Activated CD4-positive, CD25-positive, alpha-beta regulatory T cell (primary cell): ENCODE data around the gene ALG8.
"Not testable (repeated sequence)": the region's sequence is repeated elsewhere in the genome, so short reads cannot be mapped to it uniquely, and the experiment has no call there.

Experiments used
- DNase-seq, 4 experiments: peaks; one replicate each; lab custom pipeline; 2025; lab: John Stamatoyannopoulos, UW

ALG8 gene

DNA sequence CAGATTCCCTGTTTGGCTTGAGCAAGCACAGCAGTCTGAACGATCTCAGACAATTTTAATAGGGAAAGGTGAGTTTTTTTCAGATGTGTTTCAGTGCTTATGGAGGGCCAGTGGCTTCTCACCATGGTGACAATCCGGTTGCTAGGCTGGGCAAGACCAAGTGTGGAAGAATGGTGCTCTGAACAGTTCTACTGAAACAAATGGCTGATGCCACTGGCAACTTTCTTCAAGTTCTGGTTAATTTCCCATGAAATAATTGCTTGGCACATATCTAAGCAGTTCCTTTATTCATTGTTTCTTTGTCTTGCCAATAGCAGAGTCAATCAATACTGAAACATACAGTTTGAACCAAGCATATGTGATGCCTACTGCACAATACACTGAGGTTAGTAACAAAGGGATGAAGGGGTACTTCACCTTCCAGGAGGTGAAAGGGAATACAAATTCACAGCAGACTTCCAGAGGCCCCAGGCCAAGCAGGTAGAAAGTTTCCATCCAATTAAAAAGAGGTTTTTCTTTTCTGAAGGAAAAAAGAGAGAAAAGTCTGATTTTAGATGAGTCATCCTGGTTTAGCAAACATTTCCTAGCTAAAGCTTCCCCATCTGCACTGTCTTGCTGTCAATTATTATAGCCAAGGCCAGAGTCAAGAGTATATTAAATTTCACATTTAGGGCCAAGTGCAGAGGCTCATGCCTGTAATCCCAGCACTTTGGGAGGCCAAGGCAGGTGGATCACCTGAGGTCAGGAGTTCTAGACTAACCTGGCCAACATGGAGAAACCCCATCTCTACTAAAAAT is 38.6 kb downstream of the ALG8 start:
- no peak for DNase-seq

DNA sequence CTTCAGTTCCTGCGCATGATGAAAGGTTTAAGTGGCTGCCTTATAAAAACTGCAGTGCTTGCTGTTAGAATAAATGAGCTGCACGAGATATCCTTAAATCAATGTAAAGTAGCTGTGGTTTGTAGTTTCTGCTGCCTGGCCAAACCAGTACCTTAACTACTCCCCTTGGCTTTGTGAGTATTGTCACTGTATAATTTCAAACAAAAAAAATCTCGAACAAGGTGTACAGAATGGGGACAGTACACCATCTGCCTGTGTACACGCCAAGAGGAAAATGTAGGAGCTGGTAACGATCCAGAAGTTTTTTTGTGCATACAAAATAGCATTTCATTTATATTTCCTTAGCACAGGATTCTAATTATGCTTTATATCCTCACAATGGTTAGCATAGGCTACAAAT is 39.2 kb downstream of the ALG8 start:
- no peak for DNase-seq

DNA sequence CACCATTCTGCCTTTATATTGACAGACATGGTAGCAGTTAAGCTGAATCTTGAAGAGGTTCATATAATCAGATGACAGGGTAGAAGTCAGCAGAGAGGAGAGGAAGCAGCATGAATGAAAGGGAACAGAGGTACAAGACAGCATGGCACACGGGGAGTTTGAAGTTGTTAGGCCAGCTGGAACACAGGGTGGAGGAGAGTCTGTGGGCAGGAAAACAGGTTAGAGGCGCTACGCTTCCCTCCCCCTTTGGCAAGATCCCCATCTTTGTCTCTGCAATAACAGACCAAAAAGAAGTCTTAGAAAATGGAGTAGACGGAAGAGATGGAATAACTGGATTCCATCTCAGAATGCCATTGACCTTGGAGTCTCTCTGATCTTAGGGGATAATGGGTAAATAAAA is 39.8 kb downstream of the ALG8 start:
- no peak for DNase-seq

DNA sequence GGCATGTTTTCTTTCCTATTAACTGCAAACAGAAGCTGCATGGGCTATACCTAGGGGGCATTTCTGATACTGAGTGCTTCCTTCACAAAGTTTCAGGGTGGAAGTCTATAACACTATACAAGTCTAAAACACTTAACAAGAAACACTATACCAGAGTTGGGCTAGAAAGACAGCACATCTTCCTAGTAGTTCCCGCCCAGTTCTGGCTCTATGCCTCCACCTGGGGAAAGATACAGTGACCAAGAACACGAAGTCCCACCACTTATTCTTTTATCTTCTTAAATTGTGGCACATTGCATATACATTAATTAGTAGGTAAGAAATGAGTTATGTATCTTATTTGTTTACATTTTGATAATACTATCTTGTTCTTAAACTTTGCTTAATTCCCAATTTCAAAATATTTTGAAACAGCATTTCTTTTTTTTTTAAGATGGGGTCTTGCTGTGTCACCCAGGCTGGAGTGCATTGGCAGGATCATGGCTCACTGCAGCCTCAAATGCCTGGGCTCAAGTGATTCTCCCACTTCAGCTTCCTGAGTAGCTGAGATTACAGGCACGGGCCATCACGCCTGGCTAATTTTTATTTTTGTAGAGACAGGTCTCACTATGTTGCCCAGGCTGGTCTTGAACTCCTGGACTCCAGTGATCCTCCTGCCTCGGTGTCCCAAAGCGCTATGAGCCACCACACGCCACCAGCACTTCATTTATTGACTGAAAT is 41.6 kb downstream of the ALG8 start:
- DNase-seq = no peak

DNA sequence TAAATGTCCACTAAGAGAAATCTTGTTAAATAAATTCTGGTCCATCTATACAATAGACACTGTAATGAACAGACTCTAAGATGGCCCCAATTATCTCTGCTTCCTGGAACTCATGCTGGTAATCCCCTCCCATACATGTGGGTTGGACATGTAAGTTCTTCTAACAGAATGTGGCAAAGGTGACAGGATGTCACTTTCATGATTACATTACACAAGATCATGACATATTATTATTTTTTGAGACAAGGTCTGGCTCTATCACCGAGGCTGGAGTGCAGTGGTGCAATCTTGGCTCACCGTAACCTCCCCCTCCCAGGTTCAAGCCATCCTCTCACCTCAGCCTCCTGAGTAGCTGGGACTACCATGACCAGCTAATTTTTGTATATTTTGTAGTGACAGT is 45.2 kb downstream of the ALG8 start:
- DNase-seq = no peak

DNA sequence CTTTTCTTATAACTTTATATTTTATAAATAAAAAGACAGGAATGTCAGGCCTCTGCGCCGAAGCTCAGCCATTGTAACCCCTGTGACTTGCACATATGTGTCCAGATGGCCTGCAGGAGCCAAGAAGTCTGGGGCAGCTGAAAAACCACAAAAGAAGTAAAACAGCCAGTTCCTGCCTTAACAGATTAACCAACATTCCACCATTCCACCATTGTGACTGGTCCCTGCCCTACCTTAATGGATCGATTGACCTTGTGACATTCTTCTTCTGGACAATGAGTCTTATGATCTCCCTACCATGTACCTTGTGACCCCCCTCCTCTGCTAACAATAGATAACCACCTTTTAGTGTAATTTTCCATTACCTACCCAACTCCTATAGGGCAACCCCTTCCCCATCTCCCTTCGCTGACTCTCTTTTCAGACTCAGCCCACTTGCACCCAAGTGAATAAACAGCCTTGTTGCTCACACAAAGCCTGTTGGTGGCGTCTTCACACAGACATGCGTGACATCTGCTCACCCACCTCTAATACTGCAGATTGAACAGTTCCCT is 52.8 kb downstream of the ALG8 start:
- DNase-seq = not testable (repeated sequence)

DNA sequence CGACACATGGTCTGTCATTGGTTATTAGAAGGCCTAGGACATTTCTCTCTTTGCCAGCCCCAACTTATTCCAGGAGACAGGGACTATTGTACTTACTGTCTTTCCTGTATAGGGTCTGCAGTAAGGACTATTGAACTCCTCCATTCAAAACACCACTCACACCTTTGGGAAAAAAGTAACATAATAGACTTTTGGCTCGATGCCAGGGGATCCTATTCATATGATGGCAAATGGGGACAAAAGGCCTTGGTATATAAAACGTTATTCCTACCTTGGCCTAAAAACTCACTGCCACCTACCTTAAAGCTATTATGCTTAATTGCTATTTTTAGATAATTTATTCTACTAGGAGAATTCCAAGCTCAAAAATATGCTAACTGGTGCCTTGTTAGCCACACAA is 53.5 kb downstream of the ALG8 start:
- DNase-seq = no peak

DNA sequence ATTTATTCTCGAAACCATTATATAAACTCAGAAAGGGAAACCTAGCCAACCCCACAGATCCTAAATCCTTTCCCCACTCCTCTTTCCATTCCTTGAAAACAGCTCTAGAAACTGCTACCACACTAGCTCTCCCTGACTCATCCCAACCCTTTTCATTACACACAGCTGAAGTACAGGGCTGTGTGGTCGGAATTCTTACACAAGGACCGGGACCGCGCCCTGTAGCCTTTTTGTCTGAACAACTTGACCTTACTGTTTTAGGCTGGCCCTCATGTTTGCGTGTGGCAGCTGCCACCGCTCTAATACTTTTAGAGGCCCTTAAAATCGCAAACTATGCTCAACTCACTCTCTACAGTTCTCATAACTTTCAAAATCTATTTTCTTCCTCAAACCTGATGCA is 54.9 kb downstream of the ALG8 start:
- not testable (repeated sequence) for DNase-seq

DNA sequence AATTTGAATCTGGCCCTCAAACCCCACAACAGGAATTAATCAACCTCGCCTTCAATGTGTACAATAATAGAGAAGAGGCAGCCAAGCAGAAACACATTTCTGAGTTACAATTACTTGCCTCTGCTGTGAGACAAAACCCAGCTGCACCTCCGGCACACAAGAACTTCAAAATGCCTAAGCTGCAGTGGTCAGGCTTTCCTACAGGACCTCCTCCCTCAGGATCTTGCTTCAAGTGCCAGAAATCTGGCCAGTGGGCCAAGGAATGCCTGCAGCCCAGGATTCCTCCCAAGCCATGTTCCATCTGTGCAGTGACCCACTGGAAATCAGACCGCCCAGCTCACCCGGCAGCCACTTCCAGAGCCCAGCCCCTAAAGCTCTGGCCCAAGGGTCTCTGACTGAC is 56.4 kb downstream of the ALG8 start:
- DNase-seq = no peak

DNA sequence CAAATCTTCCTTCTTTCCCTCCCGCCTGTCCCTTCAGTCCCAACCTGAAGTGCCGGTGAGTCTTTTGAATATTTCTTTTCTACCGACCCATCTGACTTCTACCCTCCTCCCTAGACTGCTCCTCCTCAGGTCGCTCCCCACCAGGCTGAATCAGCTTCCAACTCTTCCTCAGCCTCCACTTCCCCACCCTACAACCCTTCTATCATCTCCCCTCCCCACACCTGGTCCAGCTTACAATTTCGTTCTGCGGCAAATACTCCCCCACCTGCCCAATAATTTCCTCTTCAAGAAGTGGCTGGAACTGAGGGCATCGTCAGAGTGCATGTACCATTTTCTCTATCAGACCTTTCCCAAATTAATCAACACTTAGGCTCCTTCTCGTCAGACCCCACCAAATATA is 57.3 kb downstream of the ALG8 start:
- no peak for DNase-seq

DNA sequence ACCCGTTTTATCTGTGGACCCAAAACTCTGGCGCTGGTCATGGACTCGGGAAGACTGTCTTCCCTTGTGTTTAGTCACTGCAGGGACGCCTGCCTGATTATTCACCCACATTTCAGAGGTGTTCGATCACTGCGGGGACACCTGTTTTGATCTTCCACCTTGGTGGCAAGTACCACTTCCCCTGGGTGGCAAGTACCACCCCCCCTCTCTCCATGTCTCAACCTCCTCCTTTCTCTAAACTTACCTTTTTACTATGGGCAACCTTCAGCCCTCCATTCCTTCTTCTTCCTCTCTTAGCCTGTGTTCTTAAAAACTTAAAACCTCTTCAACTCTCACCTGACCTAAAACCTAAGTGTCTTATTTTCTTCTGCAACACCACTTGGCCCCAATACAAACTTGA is 57.8 kb downstream of the ALG8 start:
- no peak for DNase-seq

DNA sequence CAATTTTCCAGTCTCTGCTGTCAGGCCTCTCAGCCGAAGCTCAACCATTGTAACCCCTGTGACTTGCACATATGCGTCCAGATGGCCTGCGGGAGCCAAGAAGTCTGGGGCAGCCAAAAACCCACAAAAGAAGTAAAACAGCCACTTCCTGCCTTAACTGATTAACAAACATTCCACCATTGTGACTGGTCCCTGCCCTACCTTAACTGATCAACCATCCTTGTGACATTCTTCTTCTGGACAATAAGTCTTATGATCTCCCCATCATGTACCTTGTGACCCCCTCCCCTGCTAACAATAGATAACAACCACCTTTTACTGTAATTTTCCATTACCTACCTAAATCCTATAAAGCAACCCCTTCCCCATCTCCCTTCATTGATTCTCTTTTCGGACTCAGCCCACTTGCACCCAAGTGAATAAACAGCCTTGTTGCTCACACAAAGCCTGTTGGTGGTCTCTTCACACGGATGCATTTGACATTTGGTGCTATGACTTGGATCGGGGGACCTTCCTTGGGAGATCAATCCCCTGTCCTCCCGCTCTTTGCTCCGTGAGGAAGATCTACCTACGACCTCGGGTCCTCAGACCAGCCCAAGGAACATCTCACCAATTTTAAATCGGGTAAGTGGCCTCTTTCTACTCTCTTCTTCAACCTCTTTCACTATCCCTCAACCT is 58.5 kb downstream of the ALG8 start:
- no peak for DNase-seq

DNA sequence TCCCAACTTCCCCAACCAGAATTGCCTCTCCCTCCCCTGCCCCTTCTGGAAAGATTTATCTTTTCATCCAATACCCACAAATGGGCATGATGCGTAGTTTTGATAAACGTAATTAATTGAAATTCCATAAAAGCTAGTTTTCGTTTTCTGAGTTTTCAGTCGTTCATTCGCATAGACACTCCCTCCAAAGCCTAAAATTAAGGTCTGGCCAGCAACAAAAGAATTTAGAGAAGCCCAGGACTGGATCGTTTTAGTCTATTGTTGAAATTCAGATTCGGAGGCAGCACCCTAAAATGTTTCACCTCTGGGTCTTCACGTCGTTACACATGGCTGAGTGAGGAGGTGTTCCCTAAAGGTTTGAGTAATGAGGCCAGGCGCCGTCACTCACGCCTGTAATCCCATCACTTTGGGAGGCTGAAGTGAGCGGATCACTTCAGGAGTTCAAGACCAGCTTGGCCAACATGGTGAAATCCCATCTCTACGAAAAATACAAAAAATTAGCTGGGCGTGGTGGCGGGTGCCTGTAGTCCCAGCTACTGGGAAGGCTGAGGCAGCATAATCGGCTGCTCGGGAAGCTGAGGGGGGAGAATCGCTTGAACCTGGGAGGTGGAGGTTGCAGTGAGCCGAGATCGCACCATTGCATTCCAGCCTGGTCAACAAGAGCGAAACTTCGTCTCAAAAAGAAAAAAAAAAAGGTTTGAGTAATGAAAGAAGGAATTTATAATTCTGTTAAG is 59.2 kb downstream of the ALG8 start:
- DNase-seq = no peak

DNA sequence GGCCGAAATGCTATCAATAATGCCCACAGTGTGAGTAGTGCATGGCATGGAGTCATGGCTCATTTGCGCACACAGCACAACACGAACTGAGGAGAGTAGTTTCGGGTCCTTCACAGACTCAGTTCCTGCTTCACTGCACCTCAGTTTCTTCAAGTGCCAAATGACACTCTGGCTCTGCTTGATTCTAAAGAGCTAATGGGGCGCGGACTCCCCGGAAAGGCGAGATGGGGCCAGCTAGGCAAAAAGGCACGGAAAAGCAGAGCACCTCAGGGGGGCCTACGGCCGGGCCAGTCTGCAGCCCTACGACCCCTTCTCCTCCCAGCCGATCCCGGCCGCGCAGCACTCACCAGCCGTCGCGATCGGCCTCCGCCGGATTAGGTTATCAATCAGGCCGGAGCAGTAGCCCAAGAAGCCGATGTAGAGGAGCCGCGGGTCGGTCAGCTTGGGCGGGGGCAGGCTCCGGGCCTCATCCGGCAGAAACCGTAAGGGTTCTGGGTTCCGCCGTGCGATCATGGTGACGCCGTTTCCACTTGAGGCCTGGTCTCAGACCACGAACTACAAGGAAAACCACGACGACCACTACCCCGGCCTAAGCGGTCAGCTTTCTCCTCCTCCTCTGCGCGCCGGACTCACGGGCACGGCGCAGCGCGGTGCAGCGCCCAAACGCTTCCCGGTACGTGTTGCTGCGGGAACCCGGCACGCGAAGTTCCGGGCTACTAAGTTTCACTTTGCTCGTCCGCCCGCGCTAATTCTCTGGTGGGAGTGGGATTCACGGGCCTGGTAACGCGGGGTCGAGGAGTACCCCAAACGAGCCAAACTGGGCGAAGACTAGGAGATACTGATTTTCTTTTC is 60.0 kb downstream of the ALG8 start, which contains the start of gene NDUFC2:
Gene NDUFC2 (minus strand): TSS at position 631 of the 852 bp plus-strand sequence. CDS start 118 bp downstream, at position 513.
- DNase-seq = peak; percentile 25 to 46 (median 36)

DNA sequence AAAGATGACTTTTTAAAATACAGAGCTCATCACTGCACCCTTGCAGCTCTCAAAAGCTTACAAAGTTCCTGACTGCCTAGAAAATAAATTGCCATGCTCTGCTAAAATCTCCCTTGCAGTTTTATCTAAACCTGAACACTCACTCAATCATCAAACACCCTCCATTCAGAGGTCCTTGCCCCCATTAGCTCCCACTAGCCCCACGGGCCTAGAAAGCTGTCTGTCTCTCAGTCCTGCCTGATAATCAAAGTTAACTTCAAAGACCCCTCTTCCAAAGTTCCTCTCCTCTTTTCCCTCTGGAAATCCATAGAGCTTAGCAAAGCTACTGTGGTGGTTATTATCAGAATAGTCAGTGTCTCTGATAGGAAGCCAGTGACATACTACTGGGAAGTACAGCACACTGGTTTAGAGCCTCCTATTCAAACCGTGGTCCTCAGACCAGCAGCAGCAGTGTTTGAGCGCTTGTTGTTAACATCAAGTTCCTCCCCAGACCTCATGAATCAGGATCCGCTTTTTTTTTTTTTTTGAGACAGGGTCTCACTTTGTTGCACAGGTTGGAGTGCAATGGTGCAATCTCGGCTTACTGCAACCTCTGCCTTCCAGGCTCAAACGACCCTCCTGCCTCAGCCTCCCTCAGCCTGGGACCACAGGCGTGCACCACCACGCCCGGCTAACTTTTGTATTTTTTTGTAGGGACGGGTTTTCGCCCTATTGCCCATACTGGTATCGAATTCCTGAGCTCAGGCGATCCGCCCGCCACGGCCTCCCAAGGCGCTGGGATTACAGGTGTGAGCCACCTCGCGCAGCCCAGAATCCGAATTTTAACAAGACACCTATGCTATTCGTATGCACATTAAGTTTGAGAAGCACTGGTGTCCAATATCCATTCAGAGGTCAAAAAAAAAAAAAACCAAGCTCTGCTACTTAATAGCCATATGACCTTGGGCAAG is 60.9 kb downstream of the ALG8 start:
- no peak for DNase-seq

DNA sequence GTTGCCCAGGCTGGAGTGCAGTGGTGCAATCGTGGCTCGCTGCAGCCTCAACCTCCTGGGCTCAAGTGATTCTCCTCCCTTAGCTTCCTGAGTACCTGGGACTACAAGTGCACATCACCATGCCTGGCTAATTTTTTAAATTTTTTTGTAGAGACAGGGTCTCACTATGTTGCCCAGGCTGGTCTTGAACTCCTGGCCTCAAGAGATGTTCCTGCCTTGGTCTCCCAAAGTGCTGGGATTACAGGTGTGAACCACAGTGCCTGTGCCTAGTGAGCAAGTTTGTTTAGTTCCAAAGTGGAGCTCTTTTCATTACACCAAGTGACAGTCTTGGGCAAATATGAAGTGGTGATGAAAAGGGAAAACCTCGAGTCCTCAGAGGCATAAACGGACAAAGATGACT is 61.8 kb downstream of the ALG8 start:
- not testable (repeated sequence) for DNase-seq

DNA sequence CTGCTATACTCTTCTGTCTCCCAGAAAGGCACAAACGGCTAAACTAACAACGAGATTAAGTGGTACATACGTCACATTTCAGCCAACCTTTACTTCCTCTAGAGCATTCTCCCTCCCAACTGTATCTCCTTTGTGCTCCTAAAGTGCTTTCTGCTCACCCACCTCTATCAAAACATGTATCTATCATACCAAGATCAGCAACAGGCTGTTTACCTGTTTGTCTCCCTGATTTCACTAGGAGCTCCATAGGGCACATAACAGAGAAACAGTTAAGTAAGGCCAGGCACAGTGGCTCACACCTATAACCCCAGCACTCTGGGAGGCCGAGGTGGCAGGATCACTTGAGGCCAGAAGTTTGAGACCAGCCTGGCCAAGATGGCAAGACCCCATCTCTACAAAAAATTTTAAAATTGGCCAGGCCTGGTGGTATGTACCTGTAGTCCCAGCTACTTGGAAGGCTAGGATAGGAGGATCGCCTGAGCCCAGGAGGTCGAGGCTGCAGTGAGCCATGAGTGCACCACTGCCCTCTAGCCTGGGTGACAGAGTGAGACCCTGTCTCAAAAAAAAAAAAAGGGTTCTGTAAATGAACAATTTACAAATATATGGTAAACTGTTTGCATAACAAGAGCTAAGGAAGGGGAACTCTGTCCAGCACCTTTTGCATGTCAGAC is 62.6 kb downstream of the ALG8 start:
- no peak for DNase-seq

DNA sequence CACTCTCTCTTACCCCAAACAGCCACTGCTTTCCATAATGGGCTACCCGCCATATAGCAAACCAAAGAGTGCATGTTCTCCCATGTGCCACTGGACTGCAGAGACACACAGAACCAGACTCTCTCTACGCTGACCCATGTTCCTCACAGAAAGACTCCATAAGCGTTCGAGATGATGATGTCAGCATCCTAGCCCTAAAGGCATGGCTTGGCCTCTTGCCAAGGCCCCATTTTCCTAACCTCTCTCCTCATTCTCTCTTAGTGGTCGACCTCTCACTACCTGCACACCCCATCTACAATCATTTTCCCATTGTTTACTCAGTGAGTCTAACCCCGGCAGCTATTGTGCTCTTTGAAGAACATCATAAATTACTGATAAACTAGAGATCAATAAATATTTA is 64.7 kb downstream of the ALG8 start:
- no peak for DNase-seq

DNA sequence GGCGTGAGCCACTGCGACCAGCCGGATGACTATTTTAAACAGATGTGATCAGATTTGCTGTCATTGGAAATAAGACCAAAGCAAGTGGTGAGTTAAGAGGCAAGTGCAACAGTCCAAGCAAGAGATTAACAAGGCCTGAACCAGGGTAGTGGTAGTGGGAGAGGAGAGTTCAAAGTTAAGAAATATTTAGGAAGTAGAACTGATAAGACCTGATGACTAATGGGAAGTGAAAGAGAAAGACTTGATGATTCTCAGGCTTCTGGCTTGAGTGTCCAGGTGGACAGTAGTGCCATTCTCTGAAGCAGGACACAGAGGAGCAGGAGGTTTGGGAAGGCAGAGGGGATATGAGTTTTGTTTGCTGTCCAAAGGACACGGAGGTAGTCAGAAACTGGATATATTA is 67.0 kb downstream of the ALG8 start:
- DNase-seq = no peak
